PFSK-1 (cell line): ENCODE measurements around the gene SCART1.

Experiments
- FOXP2 ChIP-seq: optimal IDR thresholded peaks from 2 replicates; pipeline ENCODE3; 2011; ENCODE audit warnings: borderline replicate concordance, control low read depth, inconsistent platforms; ENCODE audit not compliant: insufficient read depth; ENCODE audit errors: extremely low read length, extremely low read depth
- POLR2AphosphoS5 ChIP-seq: IDR thresholded peaks from 2 replicates; pipeline ENCODE4 v1.6.1; 2012; ENCODE audit warnings: low read depth, mild to moderate bottlenecking, control low read depth, low read length, moderate library complexity
- SIN3A ChIP-seq: IDR thresholded peaks from 2 replicates; pipeline ENCODE4 v1.6.1; 2012; ENCODE audit warnings: mild to moderate bottlenecking, low read length, moderate library complexity, borderline replicate concordance; ENCODE audit not compliant: insufficient read depth
- TAF1 ChIP-seq: IDR thresholded peaks from 2 replicates; pipeline ENCODE4 v1.6.1; 2012; ENCODE audit warnings: low read length, control low read depth, borderline replicate concordance; ENCODE audit not compliant: insufficient read depth
- TF ChIP-seq, protein P1 (sequence below), 2 experiments: IDR thresholded peaks; 2 replicates each; pipeline versions ENCODE4 v1.6.1 to v1.8.0; 2011 to 2012; ENCODE audit warnings: low read depth in 2 of 2, low read length in 2 of 2, control low read depth in 1 of 2, inconsistent platforms in 1 of 2, mild to moderate bottlenecking in 1 of 2, moderate library complexity in 1 of 2; ENCODE audit not compliant: insufficient read depth in 1 of 2

SCART1 gene

DNA sequence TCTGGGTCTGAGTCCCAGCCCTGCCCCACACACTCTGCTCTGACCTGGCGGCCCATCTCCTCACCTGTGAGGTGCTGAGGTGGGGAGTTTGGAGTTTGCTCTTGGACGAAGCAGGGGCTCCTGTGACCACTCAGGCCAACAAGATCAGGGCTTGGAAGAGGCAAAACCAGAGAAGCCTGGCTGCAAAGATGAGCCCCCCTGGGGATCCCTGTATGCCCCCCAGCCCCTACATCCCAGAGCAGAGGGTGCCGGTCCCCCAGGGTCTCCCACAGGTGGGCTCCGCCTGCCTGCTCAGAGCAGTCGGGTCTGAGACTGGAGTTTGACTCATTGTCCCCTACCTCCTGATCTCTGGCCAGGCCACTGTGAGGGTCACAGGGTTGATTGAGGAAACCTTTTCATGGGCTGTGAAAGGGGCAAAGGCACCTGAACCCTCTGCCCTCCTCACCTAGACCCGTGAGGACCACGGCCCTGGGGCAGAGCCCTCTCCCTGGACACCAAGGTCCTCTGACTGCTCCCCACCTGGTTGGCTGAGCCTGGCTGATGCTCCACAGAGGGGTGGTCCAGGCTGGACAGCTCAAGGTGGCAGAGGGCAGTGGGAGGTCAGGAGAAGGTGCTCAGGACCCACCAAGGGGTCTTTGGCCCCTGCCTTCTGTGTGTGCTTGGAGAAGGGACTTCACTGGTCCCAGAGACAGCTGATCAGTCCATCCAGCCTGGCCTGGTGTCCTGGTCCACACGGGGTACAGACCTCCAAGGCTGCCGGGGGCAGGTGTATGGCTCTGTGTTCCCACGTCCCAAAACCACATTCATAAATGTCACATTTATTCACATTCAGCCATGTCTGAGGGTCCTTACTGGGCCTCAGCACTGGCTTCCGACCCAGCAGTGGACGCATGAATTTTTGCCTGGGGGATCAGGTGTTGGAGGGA lies 9.1 kb upstream of the SCART1 start:
- TF ChIP-seq SIN3A = no peak
- TF ChIP-seq, protein P1, sequence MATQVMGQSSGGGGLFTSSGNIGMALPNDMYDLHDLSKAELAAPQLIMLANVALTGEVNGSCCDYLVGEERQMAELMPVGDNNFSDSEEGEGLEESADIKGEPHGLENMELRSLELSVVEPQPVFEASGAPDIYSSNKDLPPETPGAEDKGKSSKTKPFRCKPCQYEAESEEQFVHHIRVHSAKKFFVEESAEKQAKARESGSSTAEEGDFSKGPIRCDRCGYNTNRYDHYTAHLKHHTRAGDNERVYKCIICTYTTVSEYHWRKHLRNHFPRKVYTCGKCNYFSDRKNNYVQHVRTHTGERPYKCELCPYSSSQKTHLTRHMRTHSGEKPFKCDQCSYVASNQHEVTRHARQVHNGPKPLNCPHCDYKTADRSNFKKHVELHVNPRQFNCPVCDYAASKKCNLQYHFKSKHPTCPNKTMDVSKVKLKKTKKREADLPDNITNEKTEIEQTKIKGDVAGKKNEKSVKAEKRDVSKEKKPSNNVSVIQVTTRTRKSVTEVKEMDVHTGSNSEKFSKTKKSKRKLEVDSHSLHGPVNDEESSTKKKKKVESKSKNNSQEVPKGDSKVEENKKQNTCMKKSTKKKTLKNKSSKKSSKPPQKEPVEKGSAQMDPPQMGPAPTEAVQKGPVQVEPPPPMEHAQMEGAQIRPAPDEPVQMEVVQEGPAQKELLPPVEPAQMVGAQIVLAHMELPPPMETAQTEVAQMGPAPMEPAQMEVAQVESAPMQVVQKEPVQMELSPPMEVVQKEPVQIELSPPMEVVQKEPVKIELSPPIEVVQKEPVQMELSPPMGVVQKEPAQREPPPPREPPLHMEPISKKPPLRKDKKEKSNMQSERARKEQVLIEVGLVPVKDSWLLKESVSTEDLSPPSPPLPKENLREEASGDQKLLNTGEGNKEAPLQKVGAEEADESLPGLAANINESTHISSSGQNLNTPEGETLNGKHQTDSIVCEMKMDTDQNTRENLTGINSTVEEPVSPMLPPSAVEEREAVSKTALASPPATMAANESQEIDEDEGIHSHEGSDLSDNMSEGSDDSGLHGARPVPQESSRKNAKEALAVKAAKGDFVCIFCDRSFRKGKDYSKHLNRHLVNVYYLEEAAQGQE (IDR thresholded peaks at IDR 0.05; ENCODE audit: insufficient read depth in 1 of 2, low read depth in 2 of 2, low read length in 2 of 2) = no peak
- TF ChIP-seq FOXP2 = no peak
- no peak for TF ChIP-seq TAF1
- no peak for TF ChIP-seq POLR2AphosphoS5

DNA sequence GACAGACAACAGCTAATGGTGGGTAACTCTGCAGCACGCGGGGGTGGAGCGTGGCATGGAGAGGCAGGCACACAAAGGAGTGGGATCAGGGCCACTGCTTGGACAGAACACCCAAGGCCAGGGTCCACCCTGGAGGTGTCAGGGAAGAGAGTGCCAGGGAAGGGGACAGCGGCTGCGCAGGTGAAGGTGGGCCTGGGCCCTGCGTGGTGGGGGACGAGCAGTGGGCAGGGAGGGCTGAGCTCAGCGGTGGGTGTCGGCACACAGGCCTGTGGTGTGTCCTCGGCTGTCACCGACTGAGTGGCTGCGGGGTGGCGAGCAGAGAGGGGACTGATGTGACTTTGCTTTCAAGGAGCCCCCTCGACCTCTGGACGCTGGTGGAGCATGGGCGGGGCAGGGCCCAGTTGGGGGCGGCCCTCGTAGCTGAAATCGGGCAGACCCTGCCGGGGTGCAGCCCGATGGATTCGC lies 8.4 kb upstream of the SCART1 start:
- TF ChIP-seq FOXP2 (no peak), TAF1 (no peak), SIN3A (no peak), POLR2AphosphoS5 (no peak)

DNA sequence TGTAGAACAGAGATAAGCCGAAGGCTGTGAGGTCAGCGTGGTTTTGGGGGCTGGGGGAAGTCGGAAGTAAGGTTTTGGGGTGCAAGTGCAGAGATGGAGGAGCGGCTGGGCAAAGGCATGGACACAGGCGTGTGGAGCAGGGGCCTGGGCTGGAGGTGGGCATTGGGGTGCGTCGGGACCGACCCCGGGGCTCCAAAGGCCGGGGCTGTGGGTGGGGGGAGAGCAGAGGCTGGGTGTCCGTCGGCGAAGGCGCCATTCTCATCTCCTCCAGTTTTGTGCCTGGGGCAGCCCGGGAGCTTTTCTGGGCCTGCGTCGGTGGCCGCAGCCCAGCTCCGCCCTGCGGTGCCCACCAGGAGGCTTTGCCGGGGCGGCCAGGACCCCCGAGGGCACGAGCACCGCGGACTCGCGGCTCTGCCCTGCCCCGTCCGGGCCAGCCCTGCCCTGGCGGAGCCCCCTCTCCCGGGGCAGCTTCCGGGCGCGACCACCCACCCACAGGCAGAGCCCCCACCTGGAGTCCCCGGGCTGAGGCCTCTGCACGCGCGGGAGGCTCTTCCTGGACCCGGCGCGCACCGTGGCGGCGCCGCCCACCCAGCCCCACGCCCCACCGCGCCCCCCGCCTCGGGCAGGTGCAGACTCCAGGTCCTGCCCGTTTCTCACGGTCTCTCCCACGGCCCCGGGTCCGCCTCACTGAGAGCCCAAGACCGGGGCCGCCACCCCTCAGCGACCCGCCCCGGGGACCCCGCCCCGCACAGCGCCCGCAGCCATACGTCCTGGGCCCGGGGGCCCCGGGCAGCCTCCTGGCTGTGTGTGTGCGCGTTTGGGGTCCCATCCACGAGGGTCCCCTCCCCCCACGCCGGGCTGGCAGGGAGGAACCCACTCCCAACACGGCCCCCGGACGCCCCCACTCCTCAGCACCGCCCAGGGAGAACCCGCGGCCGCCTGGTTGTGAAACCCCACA lies 7.7 kb upstream of the SCART1 start:
- TF ChIP-seq TAF1 (no peak), SIN3A (no peak)

DNA sequence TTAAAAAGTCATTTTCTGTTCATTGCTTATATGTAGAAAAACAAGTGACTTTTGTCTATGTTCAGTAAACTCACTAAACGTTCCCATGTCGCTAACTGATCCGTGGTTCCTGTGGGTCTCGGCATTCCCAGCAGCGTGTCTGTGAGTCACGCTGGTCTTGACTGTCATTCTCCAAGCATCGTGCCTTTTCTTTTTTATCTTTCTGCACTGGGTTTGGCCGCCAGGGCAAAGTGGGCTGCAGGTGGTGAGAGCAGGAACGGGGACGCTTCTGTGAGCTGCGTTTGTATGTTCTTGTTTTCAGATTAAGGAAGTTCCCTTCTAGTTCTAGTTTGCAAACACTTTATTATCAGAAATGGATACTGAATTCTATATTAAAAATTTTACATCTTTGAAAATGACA lies 6.8 kb upstream of the SCART1 start:
- TF ChIP-seq FOXP2 (no peak), SIN3A (no peak), POLR2AphosphoS5 (no peak), TAF1 (no peak)
- TF ChIP-seq, protein P1 (IDR thresholded peaks at IDR 0.05; ENCODE audit: insufficient read depth in 1 of 2, low read depth in 2 of 2, low read length in 2 of 2) = no peak

DNA sequence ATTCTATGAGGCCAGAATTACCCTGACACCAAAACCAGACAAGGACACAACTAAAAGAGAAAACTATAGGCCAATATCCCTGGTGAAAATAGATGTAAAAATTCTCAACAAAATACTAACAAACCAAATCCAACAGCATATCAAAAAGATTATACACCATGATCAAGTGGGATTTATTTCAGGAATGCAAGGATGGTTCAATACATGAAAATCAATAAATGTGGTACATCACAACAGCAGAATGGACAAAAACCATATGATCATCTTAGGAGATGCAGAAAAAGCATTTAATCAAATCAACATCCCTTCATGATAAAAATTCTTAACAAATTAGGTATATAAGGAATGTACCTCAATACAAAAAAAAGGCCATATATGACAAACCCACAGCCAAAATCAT lies 5.6 kb upstream of the SCART1 start:
- TF ChIP-seq, protein P1 (IDR thresholded peaks at IDR 0.05; ENCODE audit: insufficient read depth in 1 of 2, low read depth in 2 of 2, low read length in 2 of 2) = no peak
- no peak for TF ChIP-seq TAF1
- TF ChIP-seq POLR2AphosphoS5 = no peak

DNA sequence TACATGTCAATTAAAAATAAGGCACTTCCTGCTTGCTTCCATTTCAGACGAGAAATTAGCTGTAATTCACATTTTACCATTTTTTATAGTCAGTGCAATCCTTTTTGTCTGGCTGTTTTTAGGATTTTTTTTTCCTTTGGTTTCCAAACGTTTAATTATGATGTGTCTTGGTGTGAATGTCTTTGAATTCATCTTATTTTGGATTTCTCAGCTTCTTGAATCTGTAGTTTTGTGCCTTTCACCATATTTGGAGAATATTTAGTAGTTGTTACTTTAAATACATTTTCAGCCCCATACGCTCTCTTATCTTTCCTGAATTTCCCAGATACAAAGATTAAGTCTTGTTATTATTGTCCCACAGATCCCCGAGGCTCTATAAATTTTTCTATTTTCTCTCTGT lies 2.4 kb upstream of the SCART1 start:
- TF ChIP-seq POLR2AphosphoS5 (no peak), TAF1 (no peak), FOXP2 (no peak), SIN3A (no peak)
- TF ChIP-seq, protein P1 (IDR thresholded peaks at IDR 0.05; ENCODE audit: insufficient read depth in 1 of 2, low read depth in 2 of 2, low read length in 2 of 2) = no peak
